Measurements from ENCODE around the gene CITED2.

GRCh38 chr6:139418481-139419132 is 44.2 kb upstream of the CITED2 start:
- TF ChIP-seq CTCF (IDR thresholded peaks at IDR 0.05; ENCODE audit: insufficient read depth, low read depth, low read length) (no peak), EZH2 (IDR thresholded peaks at IDR 0.05; ENCODE audit: insufficient read depth, low read length) (no peak)
